ENCODE data around the gene DNAH17.
A peak's percentile ranks its signal among the peaks of the same experiment; 100 is the strongest.

The DNAH17 gene

GRCh38 chr17:78407387-78408000 lies 169.7 kb downstream of the DNAH17 start:
- DNase-seq: peak; percentile 39

GRCh38 chr17:78406920-78407319 lies 170.3 kb downstream of the DNAH17 start:
- no peak for DNase-seq

GRCh38 chr17:78406396-78406795 lies 170.8 kb downstream of the DNAH17 start:
- DNase-seq: no peak

- no peak for DNase-seq
Measured at GRCh38 chr17:78403822-78404221, 173.4 kb downstream of the DNAH17 start.

GRCh38 chr17:78401891-78402290 lies 175.3 kb downstream of the DNAH17 start:
- no peak for DNase-seq

GRCh38 chr17:78401246-78401645 lies 175.9 kb downstream of the DNAH17 start:
- DNase-seq: no peak

GRCh38 chr17:78400581-78401240 lies 176.5 kb downstream of the DNAH17 start:
- no peak for DNase-seq

- DNase-seq: no peak
Measured at GRCh38 chr17:78399693-78400144, 177.5 kb downstream of the DNAH17 start.

- DNase-seq: no peak
Measured at GRCh38 chr17:78399028-78399692, 178.0 kb downstream of the DNAH17 start.

- DNase-seq: no peak
Measured at GRCh38 chr17:78398390-78398789, 178.8 kb downstream of the DNAH17 start.

- DNase-seq: no peak
Measured at GRCh38 chr17:78397681-78398101, 179.5 kb downstream of the DNAH17 start.

GRCh38 chr17:78396441-78397337 lies 180.5 kb downstream of the DNAH17 start:
- DNase-seq: no peak

GRCh38 chr17:78395155-78395554 lies 182.0 kb downstream of the DNAH17 start:
- no peak for DNase-seq

GRCh38 chr17:78394209-78394608 lies 183.0 kb downstream of the DNAH17 start:
- no peak for DNase-seq

- DNase-seq: no peak
Measured at GRCh38 chr17:78393575-78393974, 183.6 kb downstream of the DNAH17 start.

GRCh38 chr17:78392295-78392694 lies 184.9 kb downstream of the DNAH17 start:
- DNase-seq: no peak

GRCh38 chr17:78391843-78392242 lies 185.4 kb downstream of the DNAH17 start:
- DNase-seq: no peak

- DNase-seq: no peak
Measured at GRCh38 chr17:78391051-78391431, 186.2 kb downstream of the DNAH17 start.

GRCh38 chr17:78390241-78391050 lies 186.8 kb downstream of the DNAH17 start:
- DNase-seq: peak; percentile 80

- peak; percentile 95 for DNase-seq
Measured at GRCh38 chr17:78387977-78388941, 188.9 kb downstream of the DNAH17 start.
